Stimulated activated effector memory CD8-positive, alpha-beta T cell treated with anti-CD3 and anti-CD28 coated beads, Interleukin-12 subunit alpha, Interleukin-12 subunit beta, amount 100 ng/mL, for 72 hours (primary cell): ENCODE measurements around the gene TLE1.

ENCODE experiments used
- ATAC-seq: fragments of 150-1000 bp; cut with Tn5 transposase; 2 replicates; pipeline ENCODE4 v1.10.0; 2021
- DNase-seq, 2 donors: peaks; one replicate each; pipeline ENCODE4 v3.0.0; 2021 to 2022; ENCODE audit warnings: low spot score in 2 of 2
- H3K27ac Mint-ChIP-seq: one replicate; pipeline ENCODE4 v1.8.0; 2022; ENCODE audit warnings: mild to moderate bottlenecking, mixed read lengths
- H3K36me3 Mint-ChIP-seq: one replicate; pipeline ENCODE4 v1.8.0; 2022; ENCODE audit warnings: mild to moderate bottlenecking, mixed read lengths
- H3K4me1 Mint-ChIP-seq: one replicate; pipeline ENCODE4 v1.8.0; 2022; ENCODE audit warnings: mixed read lengths
- H3K4me3 Mint-ChIP-seq: one replicate; pipeline ENCODE4 v1.8.0; 2022; ENCODE audit warnings: mild to moderate bottlenecking, mixed read lengths
- H3K9me3 Mint-ChIP-seq: one replicate; pipeline ENCODE4 v1.8.0; 2022; ENCODE audit warnings: mixed read lengths

Gene TLE1

DNA sequence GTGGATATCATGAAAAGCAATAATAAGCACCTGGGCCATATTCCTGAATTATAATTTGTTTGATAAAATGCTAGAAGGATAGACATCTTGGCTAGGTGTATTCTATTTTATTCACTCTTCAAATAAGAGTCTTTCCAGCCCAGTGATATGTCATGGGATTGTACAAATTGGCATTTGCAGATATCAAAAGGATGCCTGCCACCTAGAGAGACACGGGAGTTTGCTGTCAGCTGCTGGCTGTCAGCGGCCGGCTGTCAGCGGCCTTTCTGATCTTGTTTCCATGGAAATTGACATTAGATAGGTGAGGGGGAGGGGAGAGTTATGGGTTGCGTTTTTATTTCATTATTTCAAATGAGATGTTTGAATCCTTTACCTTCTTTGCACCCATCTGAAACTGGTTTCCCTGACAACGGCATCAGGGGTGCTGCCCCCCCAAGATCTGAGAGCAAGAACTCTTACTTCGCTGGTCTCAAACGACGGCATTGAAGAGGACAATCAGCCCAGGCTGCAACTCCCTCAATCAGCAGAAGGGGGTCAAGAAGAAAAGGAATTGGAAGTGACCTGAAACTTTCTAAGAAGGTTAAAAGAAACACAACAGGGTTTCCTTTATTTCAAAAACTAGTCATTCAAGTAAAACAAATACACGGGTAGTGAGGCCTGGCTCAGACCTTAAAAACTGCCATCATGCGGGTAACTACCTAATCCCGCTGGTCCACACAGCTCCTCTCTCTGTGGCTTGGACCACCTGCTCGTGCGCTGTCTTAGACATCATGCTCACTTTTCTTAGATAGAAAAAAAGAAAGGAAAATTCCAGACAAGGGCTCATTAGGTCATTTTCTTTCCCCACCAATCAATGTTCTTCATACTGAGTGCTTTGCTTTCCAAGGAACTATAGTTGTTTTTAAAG lies 115.7 kb downstream of the TLE1 start:
- H3K4me3 Mint-ChIP-seq: no peak overlapping the region

GRCh38 chr9:81570083-81570482 lies 119.3 kb downstream of the TLE1 start:
- H3K4me1 Mint-ChIP-seq: no peaks in the 10 kb centered on the region
- H3K36me3 Mint-ChIP-seq: no peaks in the 10 kb centered on the region
- H3K4me3 Mint-ChIP-seq: no peak overlapping the region
- H3K9me3 Mint-ChIP-seq: no peaks in the 10 kb centered on the region
- ATAC-seq (no peak), DNase-seq (no peak)
- no peak overlapping the region for H3K27ac Mint-ChIP-seq

More for the DNA sequence above, 115.7 kb downstream of the TLE1 start:
- DNase-seq (no peak), ATAC-seq (no peak)
- H3K9me3 Mint-ChIP-seq: no peaks in the 10 kb centered on the region
- no peaks in the 10 kb centered on the region for H3K4me1 Mint-ChIP-seq
- H3K36me3 Mint-ChIP-seq: no peaks in the 10 kb centered on the region
- H3K27ac Mint-ChIP-seq: no peak overlapping the region

- Mint-ChIP-seq H3K27ac (no peak overlapping the region), H3K36me3 (no peaks in the 10 kb centered on the region), H3K4me3 (no peak overlapping the region), H3K4me1 (no peaks in the 10 kb centered on the region), H3K9me3 (no peaks in the 10 kb centered on the region)
- DNase-seq (no peak), ATAC-seq (no peak)
Observed at GRCh38 chr9:81566074-81566698, 123.2 kb downstream of the TLE1 start.

GRCh38 chr9:81565609-81566008 lies 123.7 kb downstream of the TLE1 start:
- H3K9me3 Mint-ChIP-seq: no peaks in the 10 kb centered on the region
- H3K27ac Mint-ChIP-seq: no peak overlapping the region
- DNase-seq (no peak), ATAC-seq (no peak)
- H3K4me3 Mint-ChIP-seq: no peak overlapping the region
- no peaks in the 10 kb centered on the region for H3K36me3 Mint-ChIP-seq
- H3K4me1 Mint-ChIP-seq: no peaks in the 10 kb centered on the region

DNA sequence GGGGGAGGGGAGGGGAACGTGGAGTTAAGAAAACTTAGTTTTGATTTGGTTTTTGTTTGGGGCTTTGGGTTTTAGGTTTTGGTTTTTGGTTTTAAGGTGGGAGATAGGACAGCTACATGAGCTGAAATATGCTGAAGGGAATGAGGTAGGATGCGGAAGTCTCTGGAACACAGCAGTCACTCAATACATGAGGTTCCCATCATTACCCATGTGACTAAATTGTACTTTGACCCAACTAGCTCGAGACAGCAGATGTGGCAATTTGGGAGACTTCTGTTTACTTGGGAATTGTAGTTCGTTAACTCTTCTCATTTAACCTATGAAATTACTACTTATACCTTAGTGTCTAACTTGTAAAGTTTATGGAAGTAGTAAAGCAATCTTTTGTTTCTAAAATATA lies 124.2 kb downstream of the TLE1 start:
- DNase-seq: no peak
- no peaks in the 10 kb centered on the region for H3K4me1 Mint-ChIP-seq
- ATAC-seq: no peak
- H3K27ac Mint-ChIP-seq: no peak overlapping the region
- no peaks in the 10 kb centered on the region for H3K9me3 Mint-ChIP-seq
- H3K4me3 Mint-ChIP-seq: no peak overlapping the region
- H3K36me3 Mint-ChIP-seq: no peaks in the 10 kb centered on the region

DNA sequence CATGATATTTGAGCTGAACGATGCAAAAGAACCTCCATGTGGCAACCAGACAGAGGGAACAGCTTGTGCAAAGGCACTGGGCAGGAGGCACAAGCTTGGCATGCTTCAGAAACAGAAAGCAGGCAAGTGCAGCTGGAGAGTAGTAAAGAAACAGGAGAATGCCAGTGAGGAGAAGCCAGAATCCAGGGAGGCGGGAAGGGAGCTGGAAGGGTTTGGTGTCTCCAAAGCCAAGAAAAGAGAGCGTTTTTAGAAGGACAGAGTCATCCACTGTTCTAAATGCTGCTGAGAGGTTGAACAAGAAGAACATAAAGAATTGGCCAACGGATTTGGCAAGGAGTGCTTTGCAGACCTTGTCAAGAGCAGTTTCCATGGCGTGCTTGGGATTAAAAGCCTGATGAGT lies 124.7 kb downstream of the TLE1 start:
- H3K36me3 Mint-ChIP-seq: no peaks in the 10 kb centered on the region
- H3K9me3 Mint-ChIP-seq: no peaks in the 10 kb centered on the region
- ATAC-seq (no peak), DNase-seq (no peak)
- no peak overlapping the region for H3K27ac Mint-ChIP-seq
- H3K4me1 Mint-ChIP-seq: no peaks in the 10 kb centered on the region
- H3K4me3 Mint-ChIP-seq: no peak overlapping the region

- DNase-seq (no peak), ATAC-seq (no peak)
- no peaks in the 10 kb centered on the region for H3K4me1 Mint-ChIP-seq
- H3K9me3 Mint-ChIP-seq: no peaks in the 10 kb centered on the region
- no peak overlapping the region for H3K27ac Mint-ChIP-seq
- no peak overlapping the region for H3K4me3 Mint-ChIP-seq
- H3K36me3 Mint-ChIP-seq: no peaks in the 10 kb centered on the region
Observed at GRCh38 chr9:81563739-81564138, 125.6 kb downstream of the TLE1 start.

- Mint-ChIP-seq H3K36me3 (no peaks in the 10 kb centered on the region), H3K4me3 (no peak overlapping the region), H3K27ac (no peak overlapping the region), H3K4me1 (no peaks in the 10 kb centered on the region), H3K9me3 (no peaks in the 10 kb centered on the region)
- DNase-seq (no peak), ATAC-seq (no peak)
Observed at GRCh38 chr9:81563020-81563407, 126.3 kb downstream of the TLE1 start.

- Mint-ChIP-seq H3K36me3 (no peaks in the 10 kb centered on the region), H3K27ac (no peak overlapping the region), H3K9me3 (peaks cover 3% of the 10 kb centered on the region), H3K4me3 (no peak overlapping the region), H3K4me1 (no peaks in the 10 kb centered on the region)
- DNase-seq (no peak), ATAC-seq (no peak)
Observed at GRCh38 chr9:81562231-81563019, 126.9 kb downstream of the TLE1 start.

GRCh38 chr9:81560851-81561732 lies 128.3 kb downstream of the TLE1 start:
- Mint-ChIP-seq H3K9me3 (peaks cover 3% of the 10 kb centered on the region), H3K4me3 (no peak overlapping the region), H3K36me3 (no peaks in the 10 kb centered on the region), H3K27ac (no peak overlapping the region), H3K4me1 (no peaks in the 10 kb centered on the region)
- DNase-seq (no peak), ATAC-seq (no peak)

- H3K27ac Mint-ChIP-seq: no peak overlapping the region
- DNase-seq (no peak), ATAC-seq (no peak)
- H3K9me3 Mint-ChIP-seq: peaks cover 3% of the 10 kb centered on the region
- no peak overlapping the region for H3K4me3 Mint-ChIP-seq
- H3K36me3 Mint-ChIP-seq: no peaks in the 10 kb centered on the region
- H3K4me1 Mint-ChIP-seq: no peaks in the 10 kb centered on the region
Observed at GRCh38 chr9:81559709-81560108, 129.6 kb downstream of the TLE1 start.

- Mint-ChIP-seq H3K9me3 (peaks cover 3% of the 10 kb centered on the region), H3K27ac (no peak overlapping the region), H3K4me3 (no peak overlapping the region), H3K4me1 (no peaks in the 10 kb centered on the region), H3K36me3 (no peaks in the 10 kb centered on the region)
- ATAC-seq (no peak), DNase-seq (no peak)
Observed at GRCh38 chr9:81559197-81559596, 130.2 kb downstream of the TLE1 start.

DNA sequence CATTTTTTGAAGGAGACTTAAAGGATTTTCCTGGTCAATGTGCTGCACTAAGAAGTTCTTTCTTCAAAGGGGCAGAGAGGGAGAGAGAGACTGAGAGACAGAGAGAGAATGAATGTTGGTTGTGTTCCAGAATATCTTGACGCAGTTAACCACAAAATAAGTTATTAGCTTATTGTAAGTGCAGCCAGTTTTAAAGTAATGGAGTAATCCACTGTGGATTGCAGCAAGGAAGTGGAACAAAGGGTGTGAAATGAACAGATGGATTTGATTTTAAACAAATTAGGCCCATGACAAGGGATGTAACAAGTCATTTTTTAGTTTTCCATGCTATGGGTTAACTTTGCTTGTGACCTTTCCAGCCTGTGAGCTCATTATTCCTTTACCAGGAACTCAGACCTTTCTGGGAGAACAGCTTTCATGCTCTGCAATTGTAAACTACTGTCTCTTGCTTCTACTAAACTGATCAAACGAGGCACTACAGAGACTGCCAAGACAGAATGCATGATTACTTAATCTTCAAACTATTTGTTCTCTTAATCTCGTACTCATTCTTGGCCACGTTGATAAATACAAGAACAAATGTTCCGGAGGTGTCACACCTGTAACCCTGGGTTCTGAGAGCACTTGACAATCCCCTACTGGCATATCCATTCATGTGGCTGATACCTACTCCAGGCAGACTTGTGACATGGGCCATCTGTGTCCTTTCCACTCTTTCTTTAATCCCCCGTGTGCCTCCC lies 131.1 kb downstream of the TLE1 start:
- H3K27ac Mint-ChIP-seq: no peak overlapping the region
- no peaks in the 10 kb centered on the region for H3K4me1 Mint-ChIP-seq
- ATAC-seq (no peak), DNase-seq (no peak)
- no peaks in the 10 kb centered on the region for H3K36me3 Mint-ChIP-seq
- H3K9me3 Mint-ChIP-seq: peaks cover 3% of the 10 kb centered on the region
- no peak overlapping the region for H3K4me3 Mint-ChIP-seq

GRCh38 chr9:81557452-81558090 lies 131.8 kb downstream of the TLE1 start:
- peaks cover 3% of the 10 kb centered on the region for H3K9me3 Mint-ChIP-seq
- no peaks in the 10 kb centered on the region for H3K36me3 Mint-ChIP-seq
- ATAC-seq (no peak), DNase-seq (no peak)
- H3K4me1 Mint-ChIP-seq: no peaks in the 10 kb centered on the region
- no peak overlapping the region for H3K27ac Mint-ChIP-seq
- H3K4me3 Mint-ChIP-seq: no peak overlapping the region
